HT-29 (cell line): ENCODE measurements around the gene SLC16A8. TPM values are rescaled to one million over a fixed set of nuclear protein-coding genes. Genes with fewer than 3 reads are reported as not detected.
"Not testable (repeated sequence)": the region's sequence is repeated elsewhere in the genome, so short reads cannot be mapped to it uniquely, and the experiment has no call there.

Experiments
- DNase-seq: peaks from one replicate; pipeline ENCODE4 v3.0.0-alpha.2; 2015; ENCODE audit warnings: low spot score
- total RNA-seq: library from RNA; depleted of rRNA; stranded (reverse); fragments of >200 nt; shearing (Covaris generic); gene quantifications from 2 replicates; pipeline ENCODE4 v1.2.3, GENCODE V29; 2014

SLC16A8 gene
- total RNA-seq, 1 experiment from 2014 or later: not detected

- no peak for DNase-seq
These were observed 2.2 kb upstream of the SLC16A8 start for GRCh38 chr22:38086001-38086845.

- no peak for DNase-seq
These were observed 1.5 kb upstream of the SLC16A8 start for GRCh38 chr22:38085501-38085900.

GRCh38 chr22:38085056-38085455 lies 1.1 kb upstream of the SLC16A8 start:
- no peak for DNase-seq

- DNase-seq: no peak
These were observed 836 bp downstream of the SLC16A8 start for GRCh38 chr22:38082986-38083710.

GRCh38 chr22:38081941-38082828 lies 1.8 kb downstream of the SLC16A8 start:
- DNase-seq: no peak

GRCh38 chr22:38081636-38081940 lies 2.4 kb downstream of the SLC16A8 start:
- DNase-seq: no peak

- DNase-seq: peak; percentile 29
These were observed 2.9 kb downstream of the SLC16A8 start for GRCh38 chr22:38080850-38081635.

GRCh38 chr22:38080474-38080849 lies 3.5 kb downstream of the SLC16A8 start:
- no peak for DNase-seq

GRCh38 chr22:38079804-38080203 lies 4.2 kb downstream of the SLC16A8 start:
- DNase-seq: no peak

- not testable (repeated sequence) for DNase-seq
These were observed 4.8 kb downstream of the SLC16A8 start for GRCh38 chr22:38079208-38079607.

GRCh38 chr22:38078046-38078840 lies 5.7 kb downstream of the SLC16A8 start:
- no peak for DNase-seq

GRCh38 chr22:38077595-38077994 lies 6.4 kb downstream of the SLC16A8 start:
- no peak for DNase-seq

GRCh38 chr22:38077096-38077495 lies 6.9 kb downstream of the SLC16A8 start:
- DNase-seq: no peak

GRCh38 chr22:38075961-38076360 lies 8.0 kb downstream of the SLC16A8 start:
- DNase-seq: no peak

- DNase-seq: no peak
These were observed 8.7 kb downstream of the SLC16A8 start for GRCh38 chr22:38075105-38075825.

- DNase-seq: no peak
These were observed 9.5 kb downstream of the SLC16A8 start for GRCh38 chr22:38074181-38075104.

- no peak for DNase-seq
These were observed 10.5 kb downstream of the SLC16A8 start for GRCh38 chr22:38073150-38074130.
